CD8-positive, alpha-beta memory T cell (primary cell): ENCODE data around the gene ANK2. TPM values are rescaled to one million over a fixed set of nuclear protein-coding genes. Genes with fewer than 3 reads are reported as not detected.

Source experiments
- CTCF ChIA-PET: fragments of 350-600 bp; sonication (Branson Sonifier 250); formaldehyde crosslinking; loops from one replicate; lab custom pipeline; 2021; ENCODE audit warnings: antibody characterized with exemption; lab: Charles Lee
- POLR2A ChIA-PET: fragments of 350-600 bp; sonication (Branson Sonifier 250); formaldehyde crosslinking; loops from one replicate; lab custom pipeline; 2021; ENCODE audit warnings: antibody characterized with exemption; lab: Charles Lee
- DNase-seq, 5 donors: peaks; one replicate each; pipeline versions ENCODE4 v3.0.0 to v3.0.0-alpha.2; 2020 to 2022; ENCODE audit warnings: mixed read lengths in 1 of 5
- H3K27ac ChIP-seq: one replicate; pipeline ENCODE4 v1.7.0; 2013; ENCODE audit warnings: low read depth, mild to moderate bottlenecking, low read length, moderate library complexity
- H3K27me3 ChIP-seq: 2 replicates; pipeline ENCODE4 v1.7.0; 2013; ENCODE audit warnings: low read length, mild to moderate bottlenecking; ENCODE audit not compliant: insufficient read depth, poor library complexity, severe bottlenecking
- H3K36me3 ChIP-seq: 2 replicates; pipeline ENCODE4 v1.7.0; 2013; ENCODE audit warnings: mild to moderate bottlenecking, low read length, moderate library complexity; ENCODE audit not compliant: insufficient read depth
- H3K4me1 ChIP-seq: 2 replicates; pipeline ENCODE4 v1.7.0; 2013; ENCODE audit warnings: mild to moderate bottlenecking, low read length, moderate library complexity; ENCODE audit not compliant: insufficient read depth
- H3K4me3 ChIP-seq: 2 replicates; pipeline ENCODE4 v1.7.0; 2013; ENCODE audit warnings: mild to moderate bottlenecking, low read length
- H3K9me3 ChIP-seq: 2 replicates; pipeline ENCODE4 v1.7.0; 2013; ENCODE audit warnings: mild to moderate bottlenecking, low read length
- H3K27ac Mint-ChIP-seq, 8 donors: one replicate each; pipeline ENCODE4 v1.8.0; 2020 to 2021; ENCODE audit warnings: mixed read lengths in 8 of 8, mild to moderate bottlenecking in 6 of 8, inconsistent platforms in 3 of 8, moderate library complexity in 3 of 8
- H3K27me3 Mint-ChIP-seq, 2 donors: one replicate each; pipeline ENCODE4 v1.8.0; 2020 to 2021; ENCODE audit warnings: mixed read lengths in 2 of 2, mild to moderate bottlenecking in 1 of 2, moderate library complexity in 1 of 2
- H3K36me3 Mint-ChIP-seq, 3 donors: one replicate each; pipeline ENCODE4 v1.8.0; 2020 to 2021; ENCODE audit warnings: mixed read lengths in 3 of 3, inconsistent platforms in 1 of 3, mild to moderate bottlenecking in 1 of 3
- H3K4me1 Mint-ChIP-seq, 3 donors: one replicate each; pipeline ENCODE4 v1.8.0; 2020 to 2021; ENCODE audit warnings: mixed read lengths in 3 of 3, inconsistent platforms in 1 of 3, mild to moderate bottlenecking in 1 of 3
- H3K4me3 Mint-ChIP-seq, 7 donors: one replicate each; pipeline ENCODE4 v1.8.0; 2020 to 2021; ENCODE audit warnings: mixed read lengths in 7 of 7, mild to moderate bottlenecking in 6 of 7, moderate library complexity in 4 of 7, inconsistent platforms in 2 of 7
- H3K9me3 Mint-ChIP-seq, 5 donors: one replicate each; pipeline ENCODE4 v1.8.0; 2020 to 2022; ENCODE audit warnings: mixed read lengths in 5 of 5, mild to moderate bottlenecking in 3 of 5, moderate library complexity in 2 of 5, inconsistent platforms in 1 of 5
- polyA plus RNA-seq: library from polyadenylated mRNA; unstranded; fragments of 300-500 nt; fragmentation: Illumina TruSeq; gene quantifications from one replicate; pipeline ENCODE4 v1.2.3, GENCODE V29; 2021
- total RNA-seq, 2 experiments: library from RNA; stranded (reverse); gene quantifications; one replicate each; pipeline ENCODE4 v1.2.3, GENCODE V29; 2021

Gene ANK2
- total and polyA plus RNA-seq, 3 experiments from 2014 or later: 0.26 to 0.80 TPM; not detected in 1

- H3K27me3 Mint-ChIP-seq: peaks cover 0 to 5% of the 10 kb centered on the region in 2 donors
- no peak overlapping the region for H3K4me3 Mint-ChIP-seq
- no peaks in the 10 kb centered on the region for H3K27me3 ChIP-seq
- no peaks in the 10 kb centered on the region for H3K36me3 Mint-ChIP-seq
- H3K4me1 ChIP-seq: no peaks in the 10 kb centered on the region
- no peak overlapping the region for H3K27ac Mint-ChIP-seq
- no peaks in the 10 kb centered on the region for H3K36me3 ChIP-seq
- H3K4me3 ChIP-seq: no peak overlapping the region
- POLR2A ChIA-PET: no interaction called here
- H3K9me3 ChIP-seq: no peaks in the 10 kb centered on the region
- no peak for DNase-seq
- CTCF ChIA-PET: no interaction called here
- H3K27ac ChIP-seq: no peak overlapping the region
- H3K9me3 Mint-ChIP-seq: peaks cover 0 to 5% (median 0%) of the 10 kb centered on the region in 5 donors
- no peaks in the 10 kb centered on the region for H3K4me1 Mint-ChIP-seq
Measured at GRCh38 chr4:113117358-113117702, 67.9 kb downstream of the ANK2 start.

DNA sequence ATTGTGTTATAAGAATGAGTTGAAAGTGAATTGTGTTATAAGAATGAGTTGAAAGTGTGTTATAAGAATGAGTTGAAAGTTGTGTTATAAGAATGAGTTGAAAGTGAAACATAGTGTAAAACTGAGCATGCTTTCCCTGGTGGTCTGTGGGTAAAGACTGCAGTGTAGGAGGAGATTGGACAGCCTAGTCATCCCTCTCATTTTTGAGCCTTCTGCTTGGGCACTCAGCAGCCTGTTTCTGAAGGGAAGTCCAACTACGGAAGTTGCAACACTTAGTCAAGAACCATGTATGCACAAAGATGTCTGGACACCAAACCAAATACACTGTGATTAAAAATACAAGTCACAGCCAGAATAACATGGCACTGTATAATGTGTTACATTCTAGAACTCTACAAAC lies 72.6 kb downstream of the ANK2 start:
- H3K27ac ChIP-seq: no peak overlapping the region
- H3K9me3 ChIP-seq: no peaks in the 10 kb centered on the region
- H3K4me1 ChIP-seq: no peaks in the 10 kb centered on the region
- Mint-ChIP-seq H3K27me3 (peaks cover 1 to 9% of the 10 kb centered on the region in 2 donors), H3K4me3 (no peak overlapping the region), H3K4me1 (no peaks in the 10 kb centered on the region), H3K36me3 (no peaks in the 10 kb centered on the region), H3K9me3 (peaks cover 0 to 3% (median 0%) of the 10 kb centered on the region in 5 donors), H3K27ac (no peak overlapping the region)
- H3K27me3 ChIP-seq: no peaks in the 10 kb centered on the region
- CTCF ChIA-PET: no interaction called here
- H3K4me3 ChIP-seq: no peak overlapping the region
- no peak for DNase-seq
- H3K36me3 ChIP-seq: no peaks in the 10 kb centered on the region
- POLR2A ChIA-PET: no interaction called here

DNA sequence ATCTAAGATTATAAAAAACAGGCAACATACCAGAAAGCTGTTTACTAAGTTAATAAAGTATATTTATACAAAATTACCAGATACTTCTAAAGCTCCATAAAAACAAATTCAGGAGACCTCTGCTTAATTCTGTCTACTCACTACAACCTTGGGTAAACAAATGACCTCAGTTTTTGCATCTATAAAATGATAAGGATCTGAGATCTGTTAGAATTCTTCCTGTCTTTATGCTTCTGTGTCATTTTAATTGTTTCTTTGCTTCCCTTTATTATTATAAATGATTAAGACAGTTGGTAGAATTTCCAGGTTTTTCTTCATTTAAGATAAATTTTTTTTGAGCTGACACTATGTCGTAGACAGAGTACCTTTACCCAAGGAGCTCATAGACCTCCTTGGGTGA lies 76.0 kb downstream of the ANK2 start:
- Histone ChIP-seq H3K36me3 (no peaks in the 10 kb centered on the region), H3K4me1 (no peaks in the 10 kb centered on the region), H3K27me3 (no peaks in the 10 kb centered on the region), H3K4me3 (no peak overlapping the region), H3K9me3 (no peaks in the 10 kb centered on the region), H3K27ac (no peak overlapping the region)
- Mint-ChIP-seq H3K4me1 (no peaks in the 10 kb centered on the region), H3K36me3 (no peaks in the 10 kb centered on the region), H3K4me3 (no peak overlapping the region), H3K27me3 (peaks cover 1 to 9% of the 10 kb centered on the region in 2 donors), H3K27ac (no peak overlapping the region), H3K9me3 (peaks cover 0 to 5% (median 0%) of the 10 kb centered on the region in 5 donors)
- CTCF ChIA-PET: no interaction called here
- DNase-seq: no peak
- POLR2A ChIA-PET: no interaction called here

- Histone ChIP-seq H3K27me3 (no peaks in the 10 kb centered on the region), H3K27ac (no peak overlapping the region), H3K4me1 (no peaks in the 10 kb centered on the region), H3K9me3 (no peaks in the 10 kb centered on the region), H3K36me3 (no peaks in the 10 kb centered on the region), H3K4me3 (no peak overlapping the region)
- H3K9me3 Mint-ChIP-seq: peaks cover 0 to 10% (median 0%) of the 10 kb centered on the region in 5 donors
- H3K27me3 Mint-ChIP-seq: peaks cover 0 to 4% of the 10 kb centered on the region in 2 donors
- H3K4me1 Mint-ChIP-seq: no peaks in the 10 kb centered on the region
- H3K27ac Mint-ChIP-seq: no peak overlapping the region
- CTCF ChIA-PET: no interaction called here
- DNase-seq: no peak
- H3K36me3 Mint-ChIP-seq: no peaks in the 10 kb centered on the region
- POLR2A ChIA-PET: no interaction called here
- no peak overlapping the region for H3K4me3 Mint-ChIP-seq
Measured at GRCh38 chr4:113131136-113131535, 81.7 kb downstream of the ANK2 start.

DNA sequence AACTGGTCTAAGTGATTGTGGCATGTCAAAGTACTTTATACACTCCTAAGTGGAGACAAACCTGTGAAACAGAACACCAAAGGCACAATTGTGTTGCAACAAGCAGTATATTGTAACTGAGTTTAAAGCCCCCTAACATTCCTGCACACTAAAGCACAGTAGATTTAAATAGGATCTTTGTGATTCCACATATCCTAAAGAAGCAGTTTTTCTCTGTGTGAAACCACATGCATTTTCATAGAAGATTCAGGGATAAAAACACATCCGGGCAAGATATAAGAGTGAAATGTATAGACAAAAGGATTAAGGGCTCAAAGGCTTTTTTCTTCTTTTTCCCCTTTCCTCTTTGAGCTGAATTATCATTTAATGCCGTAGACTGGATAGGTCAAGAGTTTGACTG lies 82.2 kb downstream of the ANK2 start:
- no peak for DNase-seq
- H3K4me3 ChIP-seq: no peak overlapping the region
- H3K4me1 Mint-ChIP-seq: no peaks in the 10 kb centered on the region
- H3K4me1 ChIP-seq: no peaks in the 10 kb centered on the region
- H3K36me3 ChIP-seq: no peaks in the 10 kb centered on the region
- H3K27ac ChIP-seq: no peak overlapping the region
- peaks cover 0 to 10% (median 0%) of the 10 kb centered on the region in 5 donors for H3K9me3 Mint-ChIP-seq
- H3K27ac Mint-ChIP-seq: no peak overlapping the region
- H3K27me3 ChIP-seq: no peaks in the 10 kb centered on the region
- ChIA-PET CTCF (no interaction called here), POLR2A (no interaction called here)
- H3K27me3 Mint-ChIP-seq: peaks cover 0 to 4% of the 10 kb centered on the region in 2 donors
- no peaks in the 10 kb centered on the region for H3K36me3 Mint-ChIP-seq
- H3K9me3 ChIP-seq: no peaks in the 10 kb centered on the region
- H3K4me3 Mint-ChIP-seq: no peak overlapping the region

GRCh38 chr4:113141901-113142346 lies 92.5 kb downstream of the ANK2 start:
- H3K4me1 ChIP-seq: no peaks in the 10 kb centered on the region
- ChIA-PET CTCF (no interaction called here), POLR2A (no interaction called here)
- H3K4me1 Mint-ChIP-seq: no peaks in the 10 kb centered on the region
- no peaks in the 10 kb centered on the region for H3K9me3 ChIP-seq
- peaks cover 0 to 5% of the 10 kb centered on the region in 2 donors for H3K27me3 Mint-ChIP-seq
- H3K27ac Mint-ChIP-seq: no peak overlapping the region
- no peaks in the 10 kb centered on the region for H3K9me3 Mint-ChIP-seq
- no peak overlapping the region for H3K27ac ChIP-seq
- H3K4me3 ChIP-seq: no peak overlapping the region
- H3K36me3 Mint-ChIP-seq: no peaks in the 10 kb centered on the region
- no peaks in the 10 kb centered on the region for H3K27me3 ChIP-seq
- DNase-seq: no peak
- no peak overlapping the region for H3K4me3 Mint-ChIP-seq
- no peaks in the 10 kb centered on the region for H3K36me3 ChIP-seq

GRCh38 chr4:113142351-113142750 lies 92.9 kb downstream of the ANK2 start:
- Histone ChIP-seq H3K36me3 (no peaks in the 10 kb centered on the region), H3K27ac (no peak overlapping the region), H3K4me1 (no peaks in the 10 kb centered on the region), H3K27me3 (no peaks in the 10 kb centered on the region), H3K9me3 (no peaks in the 10 kb centered on the region), H3K4me3 (no peak overlapping the region)
- H3K27me3 Mint-ChIP-seq: peaks cover 0 to 5% of the 10 kb centered on the region in 2 donors
- no peak overlapping the region for H3K4me3 Mint-ChIP-seq
- no peaks in the 10 kb centered on the region for H3K9me3 Mint-ChIP-seq
- H3K36me3 Mint-ChIP-seq: no peaks in the 10 kb centered on the region
- H3K4me1 Mint-ChIP-seq: no peaks in the 10 kb centered on the region
- ChIA-PET POLR2A (no interaction called here), CTCF (no interaction called here)
- no peak for DNase-seq
- no peak overlapping the region for H3K27ac Mint-ChIP-seq

DNA sequence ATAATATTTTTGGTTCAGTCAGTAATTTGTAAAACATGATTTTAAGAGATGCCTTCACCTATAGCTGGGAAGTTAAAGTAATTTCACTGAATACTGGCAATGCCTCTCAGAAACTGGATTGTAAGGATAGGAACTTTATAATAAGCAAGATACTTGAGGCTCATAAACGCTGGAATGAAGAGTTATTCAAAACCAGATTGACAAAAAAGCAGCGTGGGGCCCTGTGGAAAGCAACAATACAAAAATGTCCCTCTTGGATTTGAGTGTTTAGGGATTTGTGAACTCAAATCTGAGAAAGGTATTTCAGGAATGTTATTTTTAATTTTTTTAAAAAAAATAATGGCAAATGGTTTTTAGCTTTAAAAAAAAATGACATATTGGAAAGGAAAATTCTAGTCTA lies 94.6 kb downstream of the ANK2 start:
- Histone ChIP-seq H3K4me1 (no peaks in the 10 kb centered on the region), H3K4me3 (no peak overlapping the region), H3K27ac (no peak overlapping the region), H3K36me3 (no peaks in the 10 kb centered on the region), H3K9me3 (no peaks in the 10 kb centered on the region), H3K27me3 (no peaks in the 10 kb centered on the region)
- H3K27me3 Mint-ChIP-seq: peaks cover 0 to 5% of the 10 kb centered on the region in 2 donors
- H3K27ac Mint-ChIP-seq: no peak overlapping the region
- DNase-seq: no peak
- H3K9me3 Mint-ChIP-seq: no peaks in the 10 kb centered on the region
- H3K36me3 Mint-ChIP-seq: no peaks in the 10 kb centered on the region
- H3K4me3 Mint-ChIP-seq: no peak overlapping the region
- H3K4me1 Mint-ChIP-seq: no peaks in the 10 kb centered on the region
- CTCF ChIA-PET: no interaction called here
- POLR2A ChIA-PET: no interaction called here

- Mint-ChIP-seq H3K27me3 (peaks cover 0 to 5% of the 10 kb centered on the region in 2 donors), H3K9me3 (no peaks in the 10 kb centered on the region), H3K36me3 (no peaks in the 10 kb centered on the region), H3K4me1 (no peaks in the 10 kb centered on the region), H3K4me3 (no peak overlapping the region), H3K27ac (no peak overlapping the region)
- ChIA-PET CTCF (no interaction called here), POLR2A (no interaction called here)
- H3K36me3 ChIP-seq: no peaks in the 10 kb centered on the region
- no peaks in the 10 kb centered on the region for H3K27me3 ChIP-seq
- H3K4me1 ChIP-seq: no peaks in the 10 kb centered on the region
- no peak overlapping the region for H3K27ac ChIP-seq
- no peak overlapping the region for H3K4me3 ChIP-seq
- DNase-seq: no peak
- no peaks in the 10 kb centered on the region for H3K9me3 ChIP-seq
Measured at GRCh38 chr4:113145147-113145518, 95.7 kb downstream of the ANK2 start.
